ENCODE results near the gene ATP5MC3.

The ATP5MC3 gene

GRCh38 chr2:175167792-175168563 lies 13.5 kb downstream of the ATP5MC3 start, which contains the start of gene ATF2:
Gene ATF2 (minus strand): TSS chr2:175168203. CDS start chr2:175136443, 31,760 bp downstream.
- peak; percentile 99 for DNase-seq (ENCODE audit: low read depth)

- DNase-seq (ENCODE audit: low read depth) = no peak
Measured at GRCh38 chr2:175167076-175167791, 14.3 kb downstream of the ATP5MC3 start.

GRCh38 chr2:175166216-175166824 lies 15.2 kb downstream of the ATP5MC3 start:
- DNase-seq (ENCODE audit: low read depth) = no peak

GRCh38 chr2:175164235-175164634 lies 17.3 kb downstream of the ATP5MC3 start:
- no peak for DNase-seq (ENCODE audit: low read depth)

GRCh38 chr2:175158894-175159293 lies 22.6 kb downstream of the ATP5MC3 start:
- DNase-seq (ENCODE audit: low read depth) = no peak

GRCh38 chr2:175156534-175156933 lies 25.0 kb downstream of the ATP5MC3 start:
- no peak for DNase-seq (ENCODE audit: low read depth)

GRCh38 chr2:175154661-175155082 lies 26.8 kb downstream of the ATP5MC3 start:
- DNase-seq (ENCODE audit: low read depth) = peak; percentile 83

- DNase-seq (ENCODE audit: low read depth) = no peak
Measured at GRCh38 chr2:175152242-175152641, 29.3 kb downstream of the ATP5MC3 start.

- no peak for DNase-seq (ENCODE audit: low read depth)
Measured at GRCh38 chr2:175151791-175152190, 29.7 kb downstream of the ATP5MC3 start.

GRCh38 chr2:175147186-175147585 lies 34.3 kb downstream of the ATP5MC3 start:
- no peak for DNase-seq (ENCODE audit: low read depth)

- DNase-seq (ENCODE audit: low read depth) = no peak
Measured at GRCh38 chr2:175143678-175144077, 37.8 kb downstream of the ATP5MC3 start.

- no peak for DNase-seq (ENCODE audit: low read depth)
Measured at GRCh38 chr2:175143191-175143590, 38.3 kb downstream of the ATP5MC3 start.

GRCh38 chr2:175140332-175140731 lies 41.2 kb downstream of the ATP5MC3 start:
- no peak for DNase-seq (ENCODE audit: low read depth)

- no peak for DNase-seq (ENCODE audit: low read depth)
Measured at GRCh38 chr2:175137793-175138192, 43.7 kb downstream of the ATP5MC3 start.

GRCh38 chr2:175136334-175137215 lies 44.9 kb downstream of the ATP5MC3 start:
- DNase-seq (ENCODE audit: low read depth) = no peak

GRCh38 chr2:175135862-175136261 lies 45.6 kb downstream of the ATP5MC3 start:
- DNase-seq (ENCODE audit: low read depth) = no peak

GRCh38 chr2:175135177-175135576 lies 46.3 kb downstream of the ATP5MC3 start:
- no peak for DNase-seq (ENCODE audit: low read depth)

- no peak for DNase-seq (ENCODE audit: low read depth)
Measured at GRCh38 chr2:175131252-175131651, 50.3 kb downstream of the ATP5MC3 start.

- no peak for DNase-seq (ENCODE audit: low read depth)
Measured at GRCh38 chr2:175126661-175127060, 54.8 kb downstream of the ATP5MC3 start.
